NCI-H2081 treated with DMSO at 0.1 percent for 48 hours (cell line): ENCODE data around the gene TMEM217.

ENCODE experiments used
- DNase-seq: peaks from one replicate; lab custom pipeline; 2025; lab: John Stamatoyannopoulos, UW

Gene TMEM217

GRCh38 chr6:37280162-37280887, 22.4 kb upstream of the TMEM217 start:
- no peak for DNase-seq

DNA sequence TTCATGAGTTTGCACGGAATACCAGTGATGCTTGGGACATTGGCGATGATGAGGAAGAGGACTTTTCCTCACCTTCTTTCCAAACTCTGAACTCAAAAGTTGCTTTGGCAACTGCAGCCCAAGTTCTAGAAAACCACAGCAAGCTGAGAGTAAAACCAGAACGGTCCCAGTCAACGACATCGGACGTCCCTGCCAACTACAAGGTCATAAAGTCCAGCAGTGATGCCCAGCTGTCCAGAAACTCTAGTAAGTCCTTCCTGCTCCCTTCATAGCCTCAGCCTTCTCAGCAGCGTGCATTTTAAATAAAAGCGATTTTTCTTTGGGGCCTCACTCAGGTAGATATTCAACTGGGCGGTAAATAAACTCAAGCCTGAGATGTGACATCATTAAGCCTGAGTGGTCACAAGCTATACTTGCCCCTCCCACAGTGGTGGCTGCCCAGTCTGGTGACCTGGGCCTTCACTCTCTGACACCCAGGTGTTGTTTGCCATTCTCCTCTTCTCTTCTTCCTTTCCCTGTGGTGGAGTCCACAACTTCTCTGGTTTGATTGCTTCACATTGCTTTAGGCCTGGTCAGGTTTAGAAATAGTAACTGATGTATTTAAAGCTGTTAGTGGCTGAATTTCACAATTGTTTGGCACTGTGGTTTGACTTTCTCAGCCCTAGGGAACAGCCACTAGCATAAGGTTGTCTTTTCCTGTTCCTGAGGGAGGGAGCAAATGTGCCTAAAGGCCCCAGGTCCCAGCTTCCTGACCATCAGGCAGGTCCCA, 21.6 kb upstream of the TMEM217 start:
- DNase-seq: no peak

GRCh38 chr6:37277001-37277409, 19.1 kb upstream of the TMEM217 start:
- DNase-seq: no peak

DNA sequence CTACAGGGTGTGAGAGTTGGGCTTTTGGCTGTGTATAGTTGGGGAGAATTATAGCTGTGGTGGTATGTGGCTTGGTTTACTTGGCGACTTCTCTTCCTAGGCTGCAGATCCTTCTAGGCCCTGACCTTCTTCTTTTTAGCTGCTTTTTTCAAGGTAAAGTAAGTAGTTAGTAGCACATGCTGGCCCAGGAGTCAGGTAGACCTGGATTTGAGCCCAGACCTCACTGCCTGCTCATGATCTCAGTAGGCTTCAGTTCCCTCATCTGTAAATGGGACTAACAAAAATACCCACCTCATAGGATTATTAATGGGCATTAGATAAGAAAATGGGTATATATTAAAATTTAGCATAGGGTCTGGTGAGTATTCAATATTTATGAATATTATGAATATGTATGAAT, 17.4 kb upstream of the TMEM217 start:
- no peak for DNase-seq

DNA sequence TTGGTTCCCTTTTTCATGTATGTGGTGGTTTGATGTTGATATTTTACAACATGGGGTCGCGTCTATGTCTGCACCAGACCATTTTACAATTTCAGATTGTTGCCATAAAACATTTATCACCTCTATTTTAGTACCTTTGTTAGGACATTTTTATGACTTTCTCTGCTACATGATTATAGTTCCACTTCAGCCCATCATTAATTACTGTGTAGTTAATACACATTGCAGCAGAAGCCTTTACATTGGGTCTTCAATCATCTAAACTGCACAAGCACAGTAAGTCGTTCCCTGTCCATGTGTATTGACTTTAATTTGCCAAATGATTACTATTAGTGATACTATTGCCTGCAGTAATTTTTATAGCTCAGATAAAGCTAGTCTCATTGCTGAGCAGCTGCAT, 15.7 kb upstream of the TMEM217 start:
- no peak for DNase-seq

DNA sequence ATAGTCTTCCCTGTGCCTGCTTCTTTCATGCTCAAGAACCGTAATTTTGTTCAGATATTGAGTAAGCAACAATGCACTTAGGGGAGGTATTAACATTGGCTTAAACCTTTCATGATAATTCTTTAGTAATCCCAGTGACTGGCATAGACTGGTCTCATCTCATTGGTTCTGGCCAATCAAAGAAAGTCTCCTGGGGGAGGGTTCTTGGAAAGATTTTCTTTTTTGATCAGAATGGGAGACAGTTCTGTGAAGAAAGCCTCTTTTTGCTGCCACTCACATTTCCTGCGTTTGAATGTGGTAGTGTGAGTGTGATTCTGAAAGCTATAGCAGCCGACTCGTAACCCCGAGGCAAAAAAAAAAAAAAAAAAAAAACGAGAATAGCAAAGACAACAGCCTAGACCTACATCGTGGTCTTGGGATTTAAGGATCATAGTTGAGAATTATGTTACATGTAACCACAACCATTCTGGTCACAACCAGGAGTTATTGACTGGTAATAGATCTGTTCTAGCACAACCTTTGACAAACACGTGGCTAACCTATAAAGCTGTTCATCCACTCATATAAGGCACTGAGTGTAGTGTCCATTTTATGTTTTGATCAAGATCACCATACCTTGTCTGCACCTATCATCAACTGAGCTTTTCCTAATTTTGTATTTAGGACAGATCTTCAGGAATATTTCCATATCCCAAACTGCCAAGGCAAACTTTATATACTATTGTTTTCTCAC, 15.1 kb upstream of the TMEM217 start:
- no peak for DNase-seq

GRCh38 chr6:37269105-37269504, 11.2 kb upstream of the TMEM217 start:
- no peak for DNase-seq

DNA sequence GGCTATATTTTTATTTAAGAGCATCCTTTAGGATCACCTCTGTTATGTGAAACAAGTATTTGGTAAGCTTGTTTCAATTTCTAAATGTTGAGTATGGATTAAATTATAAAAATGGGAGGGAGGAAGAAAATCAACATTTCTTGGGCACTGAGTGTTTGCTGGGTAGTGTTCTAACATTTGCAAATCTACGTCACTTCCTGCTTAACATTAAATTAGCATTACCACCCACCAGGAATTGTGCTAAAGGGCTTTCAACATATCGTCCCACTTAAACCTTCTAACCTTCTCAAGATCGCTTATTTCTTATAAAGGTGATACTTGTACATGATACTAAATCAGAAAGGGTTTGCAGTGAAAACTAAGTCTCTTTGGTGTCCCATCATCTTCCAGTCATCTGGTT, 7.9 kb upstream of the TMEM217 start:
- DNase-seq: no peak

- no peak for DNase-seq
Observed at GRCh38 chr6:37265001-37265400, 7.1 kb upstream of the TMEM217 start.

DNA sequence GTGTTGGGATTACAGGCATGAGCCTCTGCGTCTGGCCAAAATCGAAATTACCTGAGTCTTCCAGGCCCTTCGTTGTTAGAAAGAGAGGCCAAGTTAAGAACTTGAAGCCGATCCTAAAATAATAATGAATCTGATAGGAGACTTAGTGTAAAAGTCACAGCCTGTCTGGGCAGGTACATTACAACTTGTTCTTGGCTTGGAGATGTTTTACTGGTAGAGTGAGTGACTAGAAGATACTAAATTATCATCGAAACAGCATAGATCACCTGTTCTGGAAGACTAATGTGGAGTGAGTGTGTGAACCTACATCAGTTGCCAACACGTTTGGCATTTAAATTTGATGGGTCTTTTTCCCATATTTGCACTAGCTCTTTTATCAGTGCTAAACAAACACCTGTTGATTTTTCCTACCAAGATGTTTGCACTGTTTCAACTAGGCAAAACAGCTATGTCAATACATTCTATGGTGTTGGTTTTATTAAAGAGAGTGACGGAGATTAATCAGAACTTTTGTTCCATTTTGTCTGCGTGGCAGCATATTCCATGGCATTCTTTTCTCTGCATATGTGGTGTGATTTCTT, 4.6 kb upstream of the TMEM217 start:
- DNase-seq: no peak

DNA sequence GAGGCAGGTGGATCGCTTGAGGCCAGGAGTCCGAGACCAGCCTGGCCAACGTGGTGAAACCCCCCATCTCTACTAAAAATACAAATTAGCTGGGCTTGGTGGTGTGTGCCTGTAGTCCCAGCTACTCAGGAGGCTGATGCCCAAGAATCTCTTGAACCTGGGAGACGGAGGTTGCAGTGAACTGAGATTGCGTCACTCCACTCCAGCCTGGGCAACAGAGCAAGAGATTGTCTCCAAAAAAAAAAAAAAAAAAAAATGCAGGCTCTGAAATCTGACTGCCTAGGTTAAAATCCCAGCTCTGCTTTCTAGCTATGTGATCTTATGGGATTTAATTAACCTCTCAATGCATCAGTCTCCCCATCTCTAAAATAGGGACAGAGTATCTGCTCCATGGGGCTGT, 3.3 kb upstream of the TMEM217 start:
- no peak for DNase-seq

- DNase-seq: no peak
Observed at GRCh38 chr6:37260444-37260843, 2.5 kb upstream of the TMEM217 start.

DNA sequence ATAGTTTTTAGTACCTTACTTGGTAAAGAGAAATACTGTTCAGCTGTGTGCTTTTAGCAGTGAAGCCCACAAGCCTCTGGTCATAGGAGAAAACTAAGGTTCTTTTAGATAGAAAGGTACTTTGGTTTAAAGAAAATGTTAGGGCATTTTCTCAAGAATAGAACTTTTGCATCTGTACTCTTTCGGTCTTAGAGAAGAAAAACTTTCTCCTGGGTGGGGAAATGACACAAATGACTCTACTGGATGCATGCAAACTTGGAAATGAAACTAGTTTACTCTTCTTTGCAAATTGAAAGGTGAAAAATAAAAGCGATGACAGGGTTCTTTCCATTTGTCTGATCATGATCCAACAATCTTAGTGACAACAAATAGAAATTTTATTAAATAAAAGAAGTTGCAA, 2.1 kb upstream of the TMEM217 start:
- no peak for DNase-seq

DNA sequence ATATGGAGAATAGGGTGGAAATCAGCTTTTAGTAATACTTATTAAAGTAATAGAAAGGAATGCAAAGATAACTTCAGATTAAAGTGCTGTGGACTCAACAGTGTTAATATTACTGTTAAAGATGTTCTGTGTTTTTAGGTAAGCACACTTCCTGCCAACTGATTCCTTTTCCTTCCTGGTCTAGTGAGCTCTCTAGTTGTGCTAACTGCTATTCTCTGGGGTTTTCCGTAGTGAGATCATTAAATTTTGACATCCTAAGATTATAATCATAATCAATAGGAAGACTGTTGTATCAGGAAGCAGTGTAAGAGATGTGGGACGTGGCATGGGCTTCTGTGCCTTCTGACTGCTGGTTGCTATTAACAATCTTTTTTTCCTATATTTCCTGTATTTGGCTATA, 1.2 kb upstream of the TMEM217 start:
- no peak for DNase-seq

GRCh38 chr6:37258405-37259105, 611 bp upstream of the TMEM217 start:
- DNase-seq: no peak

- no peak for DNase-seq
Observed at GRCh38 chr6:37257320-37257633, 667 bp downstream of the TMEM217 start.

DNA sequence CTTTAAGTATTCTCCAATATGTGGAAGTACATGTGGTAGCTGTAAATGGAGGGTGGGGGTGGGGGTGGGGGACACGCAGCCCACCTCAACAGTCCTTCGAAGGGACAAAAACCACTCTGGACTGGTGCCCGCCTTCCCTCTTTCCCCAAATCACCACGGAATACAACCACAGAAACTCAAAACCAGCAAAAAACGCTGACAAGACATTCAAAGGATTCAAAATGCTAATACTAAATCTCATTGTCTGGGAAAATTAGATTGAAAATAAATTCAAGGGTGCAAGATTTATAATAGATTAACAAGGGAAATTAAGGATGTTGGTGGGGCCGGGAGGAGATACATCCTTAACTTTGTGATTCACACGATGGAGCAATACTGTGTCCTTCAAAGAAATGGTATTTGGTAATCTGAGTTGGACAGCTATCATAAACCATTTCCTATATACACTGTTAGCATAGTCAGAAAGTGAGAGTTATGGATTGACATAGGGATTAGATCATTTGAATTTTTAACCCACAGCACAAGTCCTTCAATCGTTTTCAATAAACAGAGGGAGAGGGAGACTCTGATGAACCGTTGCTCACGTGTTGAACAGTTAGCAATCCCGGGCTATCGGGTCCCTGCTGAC, 1.1 kb downstream of the TMEM217 start:
- DNase-seq: no peak

DNA sequence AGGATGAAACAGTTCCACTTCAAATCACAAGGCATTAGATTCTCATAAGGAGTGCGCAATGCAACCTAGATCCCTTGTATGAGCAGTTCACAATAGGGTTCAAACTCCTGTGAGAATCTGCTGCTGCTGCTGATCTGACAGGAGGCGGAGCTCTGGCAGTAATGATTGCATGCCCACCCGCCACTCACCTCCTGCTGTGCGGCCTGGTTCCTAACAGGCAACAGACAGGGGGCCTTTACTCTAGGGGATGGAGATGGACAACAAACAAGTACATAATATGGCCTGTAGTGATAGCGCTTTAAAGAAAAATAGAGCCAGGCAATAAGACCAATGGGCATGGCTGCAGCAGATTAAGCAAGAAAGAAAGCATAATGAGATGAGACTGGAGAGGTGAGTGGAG, 3.1 kb downstream of the TMEM217 start:
- no peak for DNase-seq

GRCh38 chr6:37253486-37254007, 4.4 kb downstream of the TMEM217 start:
- DNase-seq: no peak

DNA sequence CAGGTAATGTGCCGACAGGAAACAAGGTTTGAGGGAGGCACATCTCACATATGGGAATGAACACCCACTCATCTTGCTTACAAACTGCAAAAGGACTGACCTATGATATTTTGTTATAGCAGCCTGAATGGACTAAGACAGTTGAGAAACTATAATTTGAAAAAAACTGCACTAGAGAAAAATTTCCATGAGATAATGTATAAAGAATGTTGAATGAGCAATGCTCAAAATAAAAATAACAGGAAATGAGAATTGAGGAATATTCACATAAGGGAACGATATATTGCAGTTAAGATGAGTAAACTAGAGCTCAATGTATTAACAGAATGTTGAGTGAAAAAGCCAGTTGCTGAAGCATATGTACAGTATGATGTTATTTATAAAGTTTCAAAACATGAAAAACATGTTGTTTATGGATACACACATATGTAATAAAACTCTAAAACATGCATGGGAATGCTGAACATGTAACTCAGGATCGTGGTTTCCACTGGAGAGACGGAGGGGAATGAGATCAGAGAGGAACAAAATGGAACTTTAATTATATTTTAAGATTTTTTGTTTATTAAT, 6.6 kb downstream of the TMEM217 start:
- no peak for DNase-seq
